Keratinocyte (primary cell): Measurements from ENCODE around the gene RFPL4AL1. TPM values are rescaled to one million over a fixed set of nuclear protein-coding genes. Genes with fewer than 3 reads are reported as not detected.

ENCODE experiments used
- DNase-seq: peaks from one replicate; pipeline ENCODE4 v3.0.0-alpha.2; 2011; ENCODE audit warnings: low read depth, missing footprints, low spot score
- FAIRE-seq: peaks from 2 replicates; lab custom pipeline; 2011; peaks lifted over from hg19 to GRCh38; lab: Jason Lieb, UNC
- H2AFZ ChIP-seq: 2 replicates; pipeline ENCODE4 v1.6.0; 2012; ENCODE audit warnings: low read length, control low read depth, inconsistent platforms; ENCODE audit not compliant: control insufficient read depth
- H3K27ac ChIP-seq: 2 replicates; pipeline ENCODE4 v1.5.1; 2011; ENCODE audit warnings: low read length; ENCODE audit not compliant: control insufficient read depth, insufficient read depth
- H3K27me3 ChIP-seq: 3 replicates; pipeline ENCODE4 v1.6.0; 2011; ENCODE audit warnings: low read length; ENCODE audit not compliant: control insufficient read depth, insufficient read depth; ENCODE audit errors: extremely low read depth
- H3K36me3 ChIP-seq, 2 experiments: 2 replicates in 1 of 2; 3 replicates in 1 of 2; pipeline ENCODE4 v1.5.1; 2011; ENCODE audit warnings: low read length in 2 of 2, mild to moderate bottlenecking in 1 of 2; ENCODE audit not compliant: control insufficient read depth in 2 of 2, insufficient read depth in 2 of 2; ENCODE audit errors: extremely low read depth in 1 of 2
- H3K4me1 ChIP-seq: 3 replicates; pipeline ENCODE4 v1.5.1; 2011; ENCODE audit warnings: low read length; ENCODE audit not compliant: control insufficient read depth, insufficient read depth; ENCODE audit errors: extremely low read depth
- H3K4me2 ChIP-seq: 3 replicates; pipeline ENCODE4 v1.6.0; 2011; ENCODE audit warnings: low read depth, low read length; ENCODE audit not compliant: control insufficient read depth, insufficient read depth; ENCODE audit errors: extremely low read depth
- H3K4me3 ChIP-seq, 3 experiments: fragments of 200-600 bp in 1 of 3; sonication (generic) in 1 of 3; 2 replicates in 2 of 3; 3 replicates in 1 of 3; pipeline ENCODE4 v1.5.1; 2011 to 2016; ENCODE audit warnings: low read length in 3 of 3, mild to moderate bottlenecking in 3 of 3, control low read depth in 2 of 3, inconsistent platforms in 1 of 3, low read depth in 1 of 3, mixed read lengths in 1 of 3, mixed run types in 1 of 3, moderate library complexity in 1 of 3; ENCODE audit not compliant: control insufficient read depth in 2 of 3, insufficient read depth in 2 of 3; ENCODE audit errors: extremely low read depth in 1 of 3
- H3K79me2 ChIP-seq: 2 replicates; pipeline ENCODE4 v1.6.0; 2012; ENCODE audit warnings: low read length; ENCODE audit not compliant: control insufficient read depth, insufficient read depth
- H3K9ac ChIP-seq: 3 replicates; pipeline ENCODE4 v1.6.0; 2011; ENCODE audit warnings: low read length; ENCODE audit not compliant: control insufficient read depth, insufficient read depth; ENCODE audit errors: extremely low read depth
- H3K9me1 ChIP-seq: 3 replicates; pipeline ENCODE4 v1.6.0; 2011; ENCODE audit warnings: low read length; ENCODE audit not compliant: control insufficient read depth, insufficient read depth; ENCODE audit errors: extremely low read depth
- H3K9me3 ChIP-seq: 2 replicates; pipeline ENCODE4 v1.5.1; 2012; ENCODE audit warnings: low read depth, low read length; ENCODE audit not compliant: control insufficient read depth
- H4K20me1 ChIP-seq: 3 replicates; pipeline ENCODE4 v1.6.0; 2011; ENCODE audit warnings: low read length; ENCODE audit not compliant: control insufficient read depth, insufficient read depth; ENCODE audit errors: extremely low read depth
- EZH2 ChIP-seq: IDR thresholded peaks from one replicate; pipeline ENCODE4 v1.6.1; 2012; ENCODE audit warnings: inconsistent platforms, mild to moderate bottlenecking, low read length, moderate library complexity
- dilution Hi-C: fragments of 300-500 bp; cut with MboI; formaldehyde crosslinking; loops from one replicate; pipeline ENCODE4 v1.7.0; 2020; ENCODE audit warnings: low sequenced_read_pairs; ENCODE audit not compliant: extremely low pct_ligation_motif_present
- polyA plus RNA-seq, 5 experiments: library from polyadenylated mRNA; depleted of rRNA in 3 of 5; stranded (reverse) in 3 of 5; stranded (forward) in 1 of 5; unstranded in 1 of 5; fragments of >200 nt; gene quantifications; 1 replicate in 1 of 5; 2 replicates in 3 of 5; 3 replicates in 1 of 5; pipeline versions ENCODE4 v1.2.1 to v1.2.3, GENCODE V29; 2011 to 2012; ENCODE audit warnings: missing spikeins in 2 of 5, low read depth in 1 of 5, low replicate concordance in 1 of 5
- TF ChIP-seq, protein P1 (sequence below), 3 experiments: IDR thresholded peaks in 1 of 3; conservative IDR thresholded peaks in 1 of 3; optimal IDR thresholded peaks in 1 of 3; 2 replicates in 2 of 3; 3 replicates in 1 of 3; pipeline versions ENCODE3 to v1.5.1; 2011; ENCODE audit warnings: low read length in 3 of 3, mild to moderate bottlenecking in 3 of 3, moderate library complexity in 2 of 3, control low read depth in 1 of 3, inconsistent platforms in 1 of 3; ENCODE audit not compliant: insufficient read depth in 2 of 3; ENCODE audit errors: extremely low read depth in 1 of 3

RFPL4AL1 gene
- polyA plus RNA-seq, 1 donor (not counting 4 experiments of a cell fraction or from before 2014, with no cell fraction given), result not detected

DNA sequence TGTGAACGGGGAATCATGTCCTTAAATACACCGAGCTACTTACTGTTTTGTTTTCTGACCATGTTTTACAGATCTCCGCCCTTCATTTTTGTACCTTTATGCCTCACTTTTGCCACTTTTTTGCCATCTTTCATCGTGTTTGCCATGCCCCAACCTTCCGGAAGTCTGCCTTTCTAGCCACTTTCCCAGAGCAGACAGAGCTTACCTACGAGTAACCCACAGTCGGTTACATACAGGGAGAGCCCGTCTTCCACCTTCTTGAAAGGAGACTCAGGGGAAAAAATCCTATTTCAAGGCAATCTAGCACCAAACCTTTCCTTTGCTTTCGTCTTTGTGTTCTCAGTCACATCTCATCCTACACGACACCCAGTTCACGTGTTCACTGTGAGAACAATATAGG is 26.1 kb downstream of the RFPL4AL1 start:
- Histone ChIP-seq H3K36me3 (no peaks in the 10 kb centered on the region), H3K27me3 (no peaks in the 10 kb centered on the region), H3K4me1 (no peaks in the 10 kb centered on the region), H3K9me1 (no peaks in the 10 kb centered on the region), H3K79me2 (no peaks in the 10 kb centered on the region), H3K4me2 (no peak overlapping the region), H3K9ac (no peak overlapping the region), H3K9me3 (peaks cover 3% of the 10 kb centered on the region), H4K20me1 (no peaks in the 10 kb centered on the region), H3K4me3 (no peak overlapping the region), H2AFZ (no peak overlapping the region), H3K27ac (no peak overlapping the region)
- dilution Hi-C loops, result no loop called here
- FAIRE-seq, result no peak
- DNase-seq, result no peak
- TF ChIP-seq, protein P1, sequence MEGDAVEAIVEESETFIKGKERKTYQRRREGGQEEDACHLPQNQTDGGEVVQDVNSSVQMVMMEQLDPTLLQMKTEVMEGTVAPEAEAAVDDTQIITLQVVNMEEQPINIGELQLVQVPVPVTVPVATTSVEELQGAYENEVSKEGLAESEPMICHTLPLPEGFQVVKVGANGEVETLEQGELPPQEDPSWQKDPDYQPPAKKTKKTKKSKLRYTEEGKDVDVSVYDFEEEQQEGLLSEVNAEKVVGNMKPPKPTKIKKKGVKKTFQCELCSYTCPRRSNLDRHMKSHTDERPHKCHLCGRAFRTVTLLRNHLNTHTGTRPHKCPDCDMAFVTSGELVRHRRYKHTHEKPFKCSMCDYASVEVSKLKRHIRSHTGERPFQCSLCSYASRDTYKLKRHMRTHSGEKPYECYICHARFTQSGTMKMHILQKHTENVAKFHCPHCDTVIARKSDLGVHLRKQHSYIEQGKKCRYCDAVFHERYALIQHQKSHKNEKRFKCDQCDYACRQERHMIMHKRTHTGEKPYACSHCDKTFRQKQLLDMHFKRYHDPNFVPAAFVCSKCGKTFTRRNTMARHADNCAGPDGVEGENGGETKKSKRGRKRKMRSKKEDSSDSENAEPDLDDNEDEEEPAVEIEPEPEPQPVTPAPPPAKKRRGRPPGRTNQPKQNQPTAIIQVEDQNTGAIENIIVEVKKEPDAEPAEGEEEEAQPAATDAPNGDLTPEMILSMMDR (optimal IDR thresholded peaks at IDR 0.05 in 1 of 3, IDR thresholded peaks at IDR 0.05 in 1 of 3, conservative IDR thresholded peaks at IDR 0.05 in 1 of 3; ENCODE audit: extremely low read depth in 1 of 3, insufficient read depth in 2 of 3, low read length in 3 of 3), result no peak
- TF ChIP-seq EZH2, result no peak

GRCh38 chr19:55801416-55801815 is 32.5 kb downstream of the RFPL4AL1 start:
- DNase-seq (no peak), FAIRE-seq (no peak)
- no peaks in the 10 kb centered on the region for H3K4me1 ChIP-seq
- no peak overlapping the region for H3K9ac ChIP-seq
- no peak overlapping the region for H3K27ac ChIP-seq
- no peaks in the 10 kb centered on the region for H4K20me1 ChIP-seq
- H3K36me3 ChIP-seq, result no peaks in the 10 kb centered on the region
- H3K27me3 ChIP-seq, result no peaks in the 10 kb centered on the region
- no peak overlapping the region for H3K4me2 ChIP-seq
- dilution Hi-C loops, result no loop called here
- H2AFZ ChIP-seq, result no peak overlapping the region
- H3K79me2 ChIP-seq, result no peaks in the 10 kb centered on the region
- H3K9me3 ChIP-seq, result peaks cover 2% of the 10 kb centered on the region
- H3K4me3 ChIP-seq, result no peak overlapping the region
- TF ChIP-seq EZH2, result no peak
- TF ChIP-seq, protein P1 (optimal IDR thresholded peaks at IDR 0.05 in 1 of 3, IDR thresholded peaks at IDR 0.05 in 1 of 3, conservative IDR thresholded peaks at IDR 0.05 in 1 of 3; ENCODE audit: extremely low read depth in 1 of 3, insufficient read depth in 2 of 3, low read length in 3 of 3), result no peak
- no peaks in the 10 kb centered on the region for H3K9me1 ChIP-seq
